ENCODE results near the gene SHE. TPM values are rescaled to one million over a fixed set of nuclear protein-coding genes. Genes with fewer than 3 reads are reported as not detected.
A peak's percentile ranks its signal among the peaks of the same experiment; 100 is the strongest.
"Not testable (repeated sequence)": the region's sequence is repeated elsewhere in the genome, so short reads cannot be mapped to it uniquely, and the experiment has no call there.

Gene SHE
- total RNA-seq, 2 experiments from 2014 or later = not detected

DNA sequence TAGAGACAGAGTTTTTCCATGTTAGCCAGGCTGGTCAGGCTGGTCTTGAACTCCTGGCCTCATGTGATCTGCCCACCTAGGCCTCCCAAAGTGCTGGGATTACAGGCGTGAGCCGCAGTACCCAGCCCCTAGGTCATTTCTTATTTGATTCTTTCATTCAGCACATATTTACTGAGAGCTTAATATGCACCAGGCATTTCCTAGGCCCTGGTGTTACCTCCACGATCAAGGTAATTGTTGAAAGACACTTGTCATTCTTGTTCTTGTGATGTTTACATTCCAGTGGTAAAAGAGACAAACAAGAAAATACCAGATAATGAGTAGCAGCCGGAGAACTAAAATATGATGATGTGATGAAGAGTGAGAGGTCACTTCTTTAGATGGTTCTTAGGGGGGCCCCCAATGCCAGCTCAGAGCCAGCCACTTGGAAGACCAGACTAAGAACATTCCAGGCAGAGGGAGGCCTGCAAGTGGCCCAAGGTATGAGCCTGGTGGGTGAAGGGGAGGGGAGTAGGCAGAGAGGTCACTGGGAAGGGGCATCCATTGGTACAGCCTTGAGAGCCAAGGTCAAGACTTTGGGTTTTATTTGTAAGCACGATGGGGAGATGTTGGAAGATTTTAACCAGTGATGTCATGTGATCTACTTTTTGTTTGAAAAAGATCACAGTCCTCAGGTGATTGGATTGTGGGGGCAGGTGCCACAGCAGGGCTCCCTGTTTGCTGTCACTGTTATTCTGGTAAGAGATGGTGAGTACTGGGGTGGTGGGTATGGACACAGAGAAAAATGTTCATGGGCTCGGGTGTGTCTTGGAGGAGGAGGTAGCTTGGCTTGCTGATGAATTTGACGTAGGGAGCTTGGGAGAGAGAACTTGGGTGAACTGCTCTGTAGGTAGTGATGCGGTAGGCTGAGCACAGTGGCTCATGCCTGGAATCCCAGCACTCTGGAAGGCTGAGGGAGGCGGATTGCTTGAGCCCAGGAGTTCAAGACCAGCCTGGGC lies 37.6 kb upstream of the SHE start:
- Histone ChIP-seq H3K4me1 (ENCODE audit: insufficient read depth, low read length) (no peaks in the 10 kb centered on the region), H3K27me3 (ENCODE audit: control insufficient read depth in 1 of 2, insufficient read depth in 2 of 2, low read length in 2 of 2) (no peaks in the 10 kb centered on the region), H3K4me3 (ENCODE audit: low read length) (no peak overlapping the region), H3K9me3 (ENCODE audit: control insufficient read depth in 1 of 2, insufficient read depth in 1 of 2, low read length in 2 of 2) (no peaks in the 10 kb centered on the region), H3K36me3 (ENCODE audit: insufficient read depth, low read length) (no peaks in the 10 kb centered on the region), H3K27ac (ENCODE audit: low read depth in 1 of 2, low read length in 2 of 2) (no peak overlapping the region)
- Mint-ChIP-seq H3K4me1 (ENCODE audit: low read depth) (no peaks in the 10 kb centered on the region), H3K27ac (no peak overlapping the region), H3K36me3 (ENCODE audit: low read depth) (no peaks in the 10 kb centered on the region), H3K27me3 (peaks cover 5% of the 10 kb centered on the region), H3K9me3 (no peaks in the 10 kb centered on the region), H3K4me3 (no peak overlapping the region)
- CTCF ChIA-PET = no interaction called here
- intact Hi-C loops (cut with DNase I, micrococcal nuclease) = loop anchor here in 1 of 2 experiments (10.0 kb wide), 1 partner anchor 215 kb away; the partner anchor contains the start of genes AQP10 and ATP8B2
- TF ChIP-seq, protein P1, sequence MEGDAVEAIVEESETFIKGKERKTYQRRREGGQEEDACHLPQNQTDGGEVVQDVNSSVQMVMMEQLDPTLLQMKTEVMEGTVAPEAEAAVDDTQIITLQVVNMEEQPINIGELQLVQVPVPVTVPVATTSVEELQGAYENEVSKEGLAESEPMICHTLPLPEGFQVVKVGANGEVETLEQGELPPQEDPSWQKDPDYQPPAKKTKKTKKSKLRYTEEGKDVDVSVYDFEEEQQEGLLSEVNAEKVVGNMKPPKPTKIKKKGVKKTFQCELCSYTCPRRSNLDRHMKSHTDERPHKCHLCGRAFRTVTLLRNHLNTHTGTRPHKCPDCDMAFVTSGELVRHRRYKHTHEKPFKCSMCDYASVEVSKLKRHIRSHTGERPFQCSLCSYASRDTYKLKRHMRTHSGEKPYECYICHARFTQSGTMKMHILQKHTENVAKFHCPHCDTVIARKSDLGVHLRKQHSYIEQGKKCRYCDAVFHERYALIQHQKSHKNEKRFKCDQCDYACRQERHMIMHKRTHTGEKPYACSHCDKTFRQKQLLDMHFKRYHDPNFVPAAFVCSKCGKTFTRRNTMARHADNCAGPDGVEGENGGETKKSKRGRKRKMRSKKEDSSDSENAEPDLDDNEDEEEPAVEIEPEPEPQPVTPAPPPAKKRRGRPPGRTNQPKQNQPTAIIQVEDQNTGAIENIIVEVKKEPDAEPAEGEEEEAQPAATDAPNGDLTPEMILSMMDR (IDR thresholded peaks at IDR 0.05) = no peak
- no peak for DNase-seq
- no peak for ATAC-seq (ENCODE audit: poor library complexity)
- POLR2A ChIA-PET = no interaction called here

GRCh38 chr1:154536570-154536969 lies 34.4 kb upstream of the SHE start:
- Mint-ChIP-seq H3K4me3 (no peak overlapping the region), H3K9me3 (no peaks in the 10 kb centered on the region), H3K4me1 (ENCODE audit: low read depth) (no peaks in the 10 kb centered on the region), H3K27me3 (peaks cover 12% of the 10 kb centered on the region), H3K36me3 (ENCODE audit: low read depth) (no peaks in the 10 kb centered on the region), H3K27ac (no peak overlapping the region)
- CTCF ChIA-PET = no interaction called here
- ATAC-seq (ENCODE audit: poor library complexity) (no peak), DNase-seq (no peak)
- intact Hi-C loops (cut with DNase I, micrococcal nuclease) = no loop called here
- POLR2A ChIA-PET = no interaction called here
- Histone ChIP-seq H3K4me1 (ENCODE audit: insufficient read depth, low read length) (no peaks in the 10 kb centered on the region), H3K9me3 (ENCODE audit: control insufficient read depth in 1 of 2, insufficient read depth in 1 of 2, low read length in 2 of 2) (peaks cover 0 to 5% of the 10 kb centered on the region in 2 experiments), H3K36me3 (ENCODE audit: insufficient read depth, low read length) (no peaks in the 10 kb centered on the region), H3K4me3 (ENCODE audit: low read length) (no peak overlapping the region), H3K27ac (ENCODE audit: low read depth in 1 of 2, low read length in 2 of 2) (no peak overlapping the region), H3K27me3 (ENCODE audit: control insufficient read depth in 1 of 2, insufficient read depth in 2 of 2, low read length in 2 of 2) (no peaks in the 10 kb centered on the region)
- TF ChIP-seq, protein P1 (IDR thresholded peaks at IDR 0.05) = no peak

DNA sequence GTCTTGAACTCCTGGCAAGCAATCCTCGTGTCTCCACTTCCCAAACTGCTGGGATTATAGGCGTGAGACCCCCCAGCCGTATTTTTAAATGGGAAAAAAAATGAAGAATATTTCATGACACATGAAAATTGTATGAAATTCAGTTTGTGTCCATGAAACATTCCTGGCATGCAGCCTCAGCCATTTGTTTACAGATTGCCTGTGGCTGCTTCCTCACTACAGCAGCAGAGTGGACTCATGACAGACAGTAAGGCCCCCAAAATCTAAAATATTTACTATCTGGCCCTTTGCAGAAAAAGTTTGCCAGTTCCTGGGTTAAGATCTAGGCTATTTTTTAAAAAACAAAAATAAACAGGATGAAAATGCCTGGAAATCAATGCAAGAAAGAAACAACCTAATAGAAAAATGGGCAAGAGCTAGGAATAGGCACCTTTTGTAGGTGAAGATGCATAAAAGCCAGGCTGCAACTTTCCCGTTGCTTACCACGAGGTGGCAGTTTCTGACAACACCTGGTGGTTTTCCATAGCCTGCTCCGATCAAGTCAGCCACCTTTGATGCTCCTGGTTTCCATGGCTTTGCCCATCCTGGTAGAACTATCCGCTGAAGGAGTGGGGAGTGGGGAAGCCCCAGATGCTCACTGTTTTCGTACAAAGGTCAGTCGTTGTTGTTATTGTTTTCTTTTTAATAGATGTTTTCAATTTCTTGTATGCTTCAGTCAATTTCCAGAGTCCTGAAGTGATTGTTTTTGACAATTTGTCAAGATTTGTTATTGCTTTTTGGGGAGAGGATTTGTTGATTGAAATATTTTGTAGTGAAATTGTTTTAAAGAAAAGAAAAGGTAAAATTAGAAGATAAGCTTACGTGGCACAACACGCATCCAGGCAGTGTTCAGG lies 32.0 kb upstream of the SHE start:
- DNase-seq (peak in 1 of 14 experiments; percentile 4), ATAC-seq (ENCODE audit: poor library complexity) (no peak)
- Histone ChIP-seq H3K27me3 (ENCODE audit: control insufficient read depth in 1 of 2, insufficient read depth in 2 of 2, low read length in 2 of 2) (no peaks in the 10 kb centered on the region), H3K4me3 (ENCODE audit: low read length) (no peak overlapping the region), H3K9me3 (ENCODE audit: control insufficient read depth in 1 of 2, insufficient read depth in 1 of 2, low read length in 2 of 2) (peaks cover 0 to 5% of the 10 kb centered on the region in 2 experiments), H3K27ac (ENCODE audit: low read depth in 1 of 2, low read length in 2 of 2) (no peak overlapping the region), H3K4me1 (ENCODE audit: insufficient read depth, low read length) (no peaks in the 10 kb centered on the region), H3K36me3 (ENCODE audit: insufficient read depth, low read length) (no peaks in the 10 kb centered on the region)
- no peak overlapping the region for H3K27ac Mint-ChIP-seq
- POLR2A ChIA-PET = no interaction called here
- TF ChIP-seq, protein P1 (IDR thresholded peaks at IDR 0.05) = no peak
- no peak overlapping the region for H3K4me3 Mint-ChIP-seq
- no peaks in the 10 kb centered on the region for H3K9me3 Mint-ChIP-seq
- CTCF ChIA-PET = no interaction called here
- H3K4me1 Mint-ChIP-seq (ENCODE audit: low read depth) = no peaks in the 10 kb centered on the region
- H3K27me3 Mint-ChIP-seq = peaks cover 8% of the 10 kb centered on the region
- H3K36me3 Mint-ChIP-seq (ENCODE audit: low read depth) = no peaks in the 10 kb centered on the region
- intact Hi-C loops (cut with DNase I, micrococcal nuclease) = no loop called here

DNA sequence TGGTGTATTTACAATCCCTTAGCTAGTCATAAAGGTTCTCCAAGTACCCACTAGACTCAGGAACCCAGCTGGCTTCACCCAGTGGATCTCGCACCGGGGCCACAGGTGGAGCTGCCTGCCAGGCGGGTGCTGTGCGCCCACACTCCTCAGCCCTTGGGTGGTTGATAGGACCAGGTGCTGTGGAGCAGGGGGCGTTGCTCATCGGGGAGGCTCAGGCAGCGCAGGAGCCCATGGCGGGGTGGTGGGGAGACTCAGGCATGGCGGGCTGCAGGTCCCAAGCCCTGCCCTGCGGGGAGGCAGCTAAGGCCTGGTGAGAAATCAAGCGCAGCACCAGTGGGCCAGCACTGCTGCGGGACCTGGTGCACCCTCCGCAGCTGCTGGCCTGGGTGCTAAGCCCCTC lies 29.7 kb upstream of the SHE start:
- intact Hi-C loops (cut with DNase I, micrococcal nuclease); H3K27ac Mint-ChIP-seq; H3K9me3 Mint-ChIP-seq; POLR2A ChIA-PET; H3K4me1 Mint-ChIP-seq (ENCODE audit: low read depth); CTCF ChIA-PET; H3K4me3 Mint-ChIP-seq; H3K36me3 ChIP-seq (ENCODE audit: insufficient read depth, low read length); H3K4me3 ChIP-seq (ENCODE audit: low read length); H3K36me3 Mint-ChIP-seq (ENCODE audit: low read depth); H3K9me3 ChIP-seq (ENCODE audit: control insufficient read depth in 1 of 2, insufficient read depth in 1 of 2, low read length in 2 of 2); H3K27ac ChIP-seq (ENCODE audit: low read depth in 1 of 2, low read length in 2 of 2); ATAC-seq (ENCODE audit: poor library complexity); H3K27me3 ChIP-seq (ENCODE audit: control insufficient read depth in 1 of 2, insufficient read depth in 2 of 2, low read length in 2 of 2); DNase-seq; H3K4me1 ChIP-seq (ENCODE audit: insufficient read depth, low read length); H3K27me3 Mint-ChIP-seq: not testable (repeated sequence)
